Measurements from ENCODE around the gene AGAP1.

Gene AGAP1

DNA sequence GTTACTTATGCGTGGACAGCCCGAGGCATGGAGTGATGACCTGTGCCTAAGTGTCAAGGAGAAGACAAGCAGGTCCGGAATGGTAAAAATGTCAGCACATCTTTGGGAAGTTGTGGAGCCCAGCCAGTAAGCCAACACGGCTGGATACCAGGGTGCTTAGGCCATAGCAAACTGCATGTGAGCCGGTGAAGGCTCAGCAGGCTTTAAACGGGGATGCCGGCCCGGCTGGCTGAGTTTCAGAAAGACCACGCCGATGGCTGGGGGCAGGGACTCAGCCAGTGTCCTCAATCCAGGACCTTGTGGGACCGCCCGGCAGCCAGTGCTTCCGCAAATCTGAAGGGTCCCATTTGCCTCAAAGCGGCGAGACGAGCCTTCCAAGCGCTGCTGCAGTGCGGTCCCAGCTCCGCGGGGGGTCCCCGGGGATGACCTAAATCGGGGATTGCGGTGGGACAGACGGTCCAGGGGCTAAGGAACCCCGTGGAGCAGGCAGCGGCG is 946 bp upstream of the AGAP1 start:
- no peaks in the 10 kb centered on the region for H3K79me2 ChIP-seq (ENCODE audit: control insufficient read depth, low read length)
- no peaks in the 10 kb centered on the region for H3K9me2 ChIP-seq (replicated peaks; ENCODE audit: control insufficient read depth, low read length)
- H3F3A ChIP-seq (ENCODE audit: control insufficient read depth, insufficient read depth): no peaks in the 10 kb centered on the region
- no peaks in the 10 kb centered on the region for H3K4me1 ChIP-seq (ENCODE audit: control insufficient read depth, low read length)
- no peak overlapping the region for H3K27ac ChIP-seq (ENCODE audit: low read depth, low read length)
- no peak overlapping the region for H3K4me3 ChIP-seq (ENCODE audit: low read length)
- H3K27me3 ChIP-seq (ENCODE audit: control insufficient read depth, low read length): no peaks in the 10 kb centered on the region
- H3K4me2 ChIP-seq (ENCODE audit: low read length): no peak overlapping the region
- H3K9me3 ChIP-seq (ENCODE audit: control insufficient read depth, insufficient read depth, low read length): no peaks in the 10 kb centered on the region
- H3K36me3 ChIP-seq (ENCODE audit: control insufficient read depth, low read length): no peaks in the 10 kb centered on the region
- H4K20me1 ChIP-seq (ENCODE audit: control insufficient read depth, insufficient read depth, low read depth, low read length): no peaks in the 10 kb centered on the region
- TF ChIP-seq, protein P1, sequence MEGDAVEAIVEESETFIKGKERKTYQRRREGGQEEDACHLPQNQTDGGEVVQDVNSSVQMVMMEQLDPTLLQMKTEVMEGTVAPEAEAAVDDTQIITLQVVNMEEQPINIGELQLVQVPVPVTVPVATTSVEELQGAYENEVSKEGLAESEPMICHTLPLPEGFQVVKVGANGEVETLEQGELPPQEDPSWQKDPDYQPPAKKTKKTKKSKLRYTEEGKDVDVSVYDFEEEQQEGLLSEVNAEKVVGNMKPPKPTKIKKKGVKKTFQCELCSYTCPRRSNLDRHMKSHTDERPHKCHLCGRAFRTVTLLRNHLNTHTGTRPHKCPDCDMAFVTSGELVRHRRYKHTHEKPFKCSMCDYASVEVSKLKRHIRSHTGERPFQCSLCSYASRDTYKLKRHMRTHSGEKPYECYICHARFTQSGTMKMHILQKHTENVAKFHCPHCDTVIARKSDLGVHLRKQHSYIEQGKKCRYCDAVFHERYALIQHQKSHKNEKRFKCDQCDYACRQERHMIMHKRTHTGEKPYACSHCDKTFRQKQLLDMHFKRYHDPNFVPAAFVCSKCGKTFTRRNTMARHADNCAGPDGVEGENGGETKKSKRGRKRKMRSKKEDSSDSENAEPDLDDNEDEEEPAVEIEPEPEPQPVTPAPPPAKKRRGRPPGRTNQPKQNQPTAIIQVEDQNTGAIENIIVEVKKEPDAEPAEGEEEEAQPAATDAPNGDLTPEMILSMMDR (IDR thresholded peaks at IDR 0.05; ENCODE audit: low read depth, low read length, poor library complexity, severe bottlenecking): no peak
- no peak for TF ChIP-seq EZH2phosphoT487 (IDR thresholded peaks at IDR 0.05; ENCODE audit: borderline replicate concordance, low read length)

DNA sequence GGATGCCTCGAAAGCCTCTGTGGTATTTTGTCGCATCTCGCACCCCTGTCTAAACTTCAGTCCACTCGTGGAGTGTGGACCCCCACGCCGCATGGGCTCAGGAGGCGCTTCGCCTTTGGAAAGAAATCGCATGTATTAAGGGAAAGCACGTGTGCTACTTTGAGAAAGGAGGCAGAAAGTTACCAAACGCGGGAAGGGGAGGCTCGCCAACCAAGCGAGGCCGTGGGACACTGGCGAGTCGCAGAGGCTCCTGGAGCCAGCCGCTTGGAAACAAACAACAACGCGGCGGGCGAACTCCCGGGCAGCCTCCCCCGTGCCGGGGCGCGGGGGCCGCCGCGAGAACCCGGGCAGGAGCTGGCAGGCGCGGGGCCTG is 455 bp upstream of the AGAP1 start:
- Histone ChIP-seq H4K20me1 (ENCODE audit: control insufficient read depth, insufficient read depth, low read depth, low read length) (no peaks in the 10 kb centered on the region), H3K4me3 (ENCODE audit: low read length) (no peak overlapping the region), H3K27ac (ENCODE audit: low read depth, low read length) (no peak overlapping the region), H3F3A (ENCODE audit: control insufficient read depth, insufficient read depth) (no peaks in the 10 kb centered on the region), H3K4me2 (ENCODE audit: low read length) (no peak overlapping the region), H3K27me3 (ENCODE audit: control insufficient read depth, low read length) (no peaks in the 10 kb centered on the region), H3K79me2 (ENCODE audit: control insufficient read depth, low read length) (no peaks in the 10 kb centered on the region), H3K9me2 (replicated peaks; ENCODE audit: control insufficient read depth, low read length) (no peaks in the 10 kb centered on the region), H3K36me3 (ENCODE audit: control insufficient read depth, low read length) (no peaks in the 10 kb centered on the region), H3K4me1 (ENCODE audit: control insufficient read depth, low read length) (no peaks in the 10 kb centered on the region), H3K9me3 (ENCODE audit: control insufficient read depth, insufficient read depth, low read length) (no peaks in the 10 kb centered on the region)
- TF ChIP-seq EZH2phosphoT487 (IDR thresholded peaks at IDR 0.05; ENCODE audit: borderline replicate concordance, low read length): no peak
- TF ChIP-seq, protein P1 (IDR thresholded peaks at IDR 0.05; ENCODE audit: low read depth, low read length, poor library complexity, severe bottlenecking): no peak

DNA sequence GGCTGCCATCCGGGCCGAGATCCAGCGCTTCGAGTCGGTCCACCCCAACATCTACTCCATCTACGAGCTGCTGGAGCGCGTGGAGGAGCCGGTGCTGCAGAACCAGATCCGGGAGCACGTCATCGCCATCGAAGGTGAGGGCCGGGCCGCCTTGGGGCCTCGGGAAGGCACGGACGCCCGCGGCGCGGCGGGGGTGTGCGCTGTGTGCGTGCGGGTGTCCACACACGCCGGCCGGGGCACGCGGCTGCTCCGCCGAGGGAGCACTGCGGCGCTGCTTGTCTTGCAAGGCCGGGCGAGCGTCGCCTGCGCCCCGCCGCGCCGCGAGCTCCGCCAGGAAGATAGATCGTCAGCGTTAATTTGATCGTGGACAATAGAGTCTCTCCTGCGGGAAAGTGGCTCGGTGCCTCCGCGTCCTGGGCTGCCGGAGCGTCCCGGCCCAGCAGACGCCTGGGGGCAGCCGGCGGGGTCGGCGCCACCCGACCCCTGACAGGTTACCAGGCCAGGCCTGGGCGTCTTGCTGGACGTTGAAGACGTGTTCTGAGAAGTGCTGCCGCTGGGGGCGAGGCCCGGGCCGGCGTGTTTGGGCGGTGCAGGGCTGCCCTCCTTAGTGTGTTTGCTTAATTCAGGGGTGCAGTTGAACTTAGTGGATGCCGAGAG is 1.0 kb downstream of the AGAP1 start:
- TF ChIP-seq, protein P1 (IDR thresholded peaks at IDR 0.05; ENCODE audit: low read depth, low read length, poor library complexity, severe bottlenecking): no peak
- no peak for TF ChIP-seq EZH2phosphoT487 (IDR thresholded peaks at IDR 0.05; ENCODE audit: borderline replicate concordance, low read length)
- no peaks in the 10 kb centered on the region for H3K36me3 ChIP-seq (ENCODE audit: control insufficient read depth, low read length)
- no peaks in the 10 kb centered on the region for H3F3A ChIP-seq (ENCODE audit: control insufficient read depth, insufficient read depth)
- no peaks in the 10 kb centered on the region for H3K4me1 ChIP-seq (ENCODE audit: control insufficient read depth, low read length)
- no peak overlapping the region for H3K4me3 ChIP-seq (ENCODE audit: low read length)
- no peaks in the 10 kb centered on the region for H3K9me3 ChIP-seq (ENCODE audit: control insufficient read depth, insufficient read depth, low read length)
- no peaks in the 10 kb centered on the region for H3K27me3 ChIP-seq (ENCODE audit: control insufficient read depth, low read length)
- H4K20me1 ChIP-seq (ENCODE audit: control insufficient read depth, insufficient read depth, low read depth, low read length): no peaks in the 10 kb centered on the region
- H3K4me2 ChIP-seq (ENCODE audit: low read length): no peak overlapping the region
- no peaks in the 10 kb centered on the region for H3K79me2 ChIP-seq (ENCODE audit: control insufficient read depth, low read length)
- no peak overlapping the region for H3K27ac ChIP-seq (ENCODE audit: low read depth, low read length)
- H3K9me2 ChIP-seq (replicated peaks; ENCODE audit: control insufficient read depth, low read length): no peaks in the 10 kb centered on the region

Data from DOHH2 (cell line).